ENCODE measurements around the gene CCT7.
A peak's percentile ranks its signal among the peaks of the same experiment; 100 is the strongest.

DNA sequence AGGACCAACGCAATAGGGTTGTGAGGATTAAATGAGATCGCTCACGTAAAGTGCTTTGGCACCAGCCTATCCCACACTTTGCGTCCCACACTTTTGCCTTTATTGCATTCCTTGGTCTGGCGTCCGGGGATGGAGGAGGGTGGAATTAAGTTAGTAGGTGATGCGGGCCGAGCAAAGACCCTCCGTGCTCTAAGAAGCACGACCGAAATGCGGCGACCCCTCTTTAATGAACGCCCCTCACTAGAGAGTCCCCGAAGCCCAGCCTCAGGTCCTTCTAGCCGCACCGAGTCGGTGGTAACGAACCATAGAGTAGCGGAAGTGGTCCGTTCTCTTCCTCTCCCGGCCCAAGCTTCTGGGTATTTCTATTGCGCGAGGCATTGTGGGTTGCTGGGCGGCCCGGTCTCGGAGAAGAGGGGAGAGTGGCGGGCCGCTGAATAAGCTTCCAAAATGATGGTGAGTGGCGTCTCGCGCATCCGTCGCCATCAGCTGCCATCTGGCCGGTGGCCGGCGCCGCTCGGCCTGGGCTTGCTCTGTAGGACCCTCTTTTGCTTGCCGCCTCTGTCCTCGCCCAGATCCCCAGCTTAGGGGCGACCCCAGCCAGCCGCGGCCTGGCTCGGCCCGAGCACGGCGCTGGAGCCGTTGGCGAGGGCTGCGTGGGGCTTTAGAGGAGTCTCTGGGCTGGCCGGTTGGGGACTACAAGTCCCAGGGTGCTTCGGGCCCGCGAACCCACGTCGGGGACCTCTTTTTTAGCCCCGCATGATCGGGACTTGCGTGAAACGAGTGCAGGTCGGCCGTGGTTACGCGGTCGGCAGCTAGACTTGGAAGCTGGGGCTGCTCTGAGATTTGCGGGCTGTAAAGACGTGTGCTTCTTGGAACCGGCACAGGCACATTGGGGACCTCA is at the start of gene CCT7:
- TF ChIP-seq, protein P1, sequence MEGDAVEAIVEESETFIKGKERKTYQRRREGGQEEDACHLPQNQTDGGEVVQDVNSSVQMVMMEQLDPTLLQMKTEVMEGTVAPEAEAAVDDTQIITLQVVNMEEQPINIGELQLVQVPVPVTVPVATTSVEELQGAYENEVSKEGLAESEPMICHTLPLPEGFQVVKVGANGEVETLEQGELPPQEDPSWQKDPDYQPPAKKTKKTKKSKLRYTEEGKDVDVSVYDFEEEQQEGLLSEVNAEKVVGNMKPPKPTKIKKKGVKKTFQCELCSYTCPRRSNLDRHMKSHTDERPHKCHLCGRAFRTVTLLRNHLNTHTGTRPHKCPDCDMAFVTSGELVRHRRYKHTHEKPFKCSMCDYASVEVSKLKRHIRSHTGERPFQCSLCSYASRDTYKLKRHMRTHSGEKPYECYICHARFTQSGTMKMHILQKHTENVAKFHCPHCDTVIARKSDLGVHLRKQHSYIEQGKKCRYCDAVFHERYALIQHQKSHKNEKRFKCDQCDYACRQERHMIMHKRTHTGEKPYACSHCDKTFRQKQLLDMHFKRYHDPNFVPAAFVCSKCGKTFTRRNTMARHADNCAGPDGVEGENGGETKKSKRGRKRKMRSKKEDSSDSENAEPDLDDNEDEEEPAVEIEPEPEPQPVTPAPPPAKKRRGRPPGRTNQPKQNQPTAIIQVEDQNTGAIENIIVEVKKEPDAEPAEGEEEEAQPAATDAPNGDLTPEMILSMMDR (IDR thresholded peaks at IDR 0.05), result no peak
- peak in 2 of 4 donors; percentile 10 to 37 for TF ChIP-seq POLR2A (IDR thresholded peaks at IDR 0.05)
